PC-3 (cell line): ENCODE measurements around the gene IFNA7. TPM values are rescaled to one million over a fixed set of nuclear protein-coding genes. Genes with fewer than 3 reads are reported as not detected.
A peak's percentile ranks its signal among the peaks of the same experiment; 100 is the strongest.
"Not testable (repeated sequence)": the region's sequence is repeated elsewhere in the genome, so short reads cannot be mapped to it uniquely, and the experiment has no call there.

Experiments used
- ATAC-seq: fragments of 200-7000 bp; cut with Tn5 transposase; 2 replicates; pipeline ENCODE4 v1.9.1; 2020; ENCODE audit warnings: mild to moderate bottlenecking, moderate library complexity
- BruUV-seq: library from RNA; stranded (reverse); fragments of 400-500 nt; replicated peaks from 2 replicates; lab custom pipeline; 2021; lab: Mats Ljungman, UMichigan
- CTCF ChIA-PET: fragments of 300-600 bp; sonication (Branson Sonifier 250); formaldehyde crosslinking; loops from one replicate; lab custom pipeline; 2022; ENCODE audit warnings: antibody characterized with exemption; lab: Charles Lee
- POLR2A ChIA-PET: fragments of 300-600 bp; sonication (Branson Sonifier 250); formaldehyde crosslinking; loops from one replicate; lab custom pipeline; 2022; ENCODE audit warnings: antibody characterized with exemption; ENCODE audit not compliant: unreplicated experiment; lab: Charles Lee
- DNase-seq: peaks from one replicate; pipeline ENCODE4 v3.0.0-alpha.2; 2015
- H2AFZ ChIP-seq: fragments of 300-600 bp; sonication (generic); 2 replicates; pipeline ENCODE4 v1.6.0; 2016; ENCODE audit warnings: antibody characterized with exemption, low read length
- H3F3A ChIP-seq: fragments of 300-600 bp; sonication (generic); one replicate; pipeline ENCODE4 v1.6.0; 2017; ENCODE audit warnings: antibody characterized with exemption, low read length, control low read depth, mild to moderate bottlenecking; ENCODE audit not compliant: unreplicated experiment
- H3K27ac ChIP-seq: fragments of 300-600 bp; sonication (generic); 2 replicates; pipeline ENCODE4 v1.5.1; 2016; ENCODE audit warnings: mild to moderate bottlenecking, low read length
- H3K27me3 ChIP-seq: fragments of 300-600 bp; sonication (generic); 2 replicates; pipeline ENCODE4 v1.6.1; 2016; ENCODE audit warnings: low read length, mixed read lengths
- H3K36me3 ChIP-seq: fragments of 300-600 bp; sonication (generic); 2 replicates; pipeline ENCODE4 v1.6.1; 2016; ENCODE audit warnings: low read depth, mixed run types, low read length, mixed read lengths
- H3K4me1 ChIP-seq: fragments of 300-600 bp; sonication (generic); 2 replicates; pipeline ENCODE4 v1.5.1; 2016; ENCODE audit warnings: low read length; ENCODE audit not compliant: insufficient read depth
- H3K4me2 ChIP-seq: fragments of 300-600 bp; sonication (generic); 2 replicates; pipeline ENCODE4 v1.6.0; 2016; ENCODE audit warnings: low read length
- H3K4me3 ChIP-seq: fragments of 300-600 bp; sonication (generic); 2 replicates; pipeline ENCODE4 v1.5.1; 2016; ENCODE audit warnings: mild to moderate bottlenecking, low read length, mixed read lengths
- H3K79me2 ChIP-seq: fragments of 300-600 bp; sonication (generic); 2 replicates; pipeline ENCODE4 v1.6.1; 2017; ENCODE audit warnings: low read length, mixed read lengths
- H3K9ac ChIP-seq: fragments of 300-600 bp; sonication (generic); 2 replicates; pipeline ENCODE4 v1.6.0; 2016; ENCODE audit warnings: mild to moderate bottlenecking, low read length
- H3K9me2 ChIP-seq: fragments of 300-600 bp; sonication (generic); replicated peaks from 2 replicates; pipeline ENCODE4 v1.6.1; 2016; ENCODE audit warnings: mixed run types, low read length, mixed read lengths
- H3K9me3 ChIP-seq: fragments of 300-600 bp; sonication (generic); 2 replicates; pipeline ENCODE4 v1.6.1; 2016; ENCODE audit warnings: low read length, mixed read lengths
- H4K20me1 ChIP-seq: fragments of 300-600 bp; sonication (generic); 2 replicates; pipeline ENCODE4 v1.6.1; 2016; ENCODE audit warnings: low read length, mixed read lengths
- CTCF ChIP-seq: fragments of 300-600 bp; sonication (generic); conservative IDR thresholded peaks from 2 replicates; pipeline ENCODE4 v1.5.1; 2017; ENCODE audit warnings: antibody characterized with exemption, low read depth, mild to moderate bottlenecking, low read length
- intact Hi-C: fragments of 100-400 bp; cut with micrococcal nuclease; formaldehyde crosslinking; loops from 2 replicates; pipeline ENCODE4 v1.9.0; 2023
- total RNA-seq: library from RNA; depleted of rRNA; stranded (reverse); fragments of >200 nt; gene quantifications from 2 replicates; pipeline ENCODE4 v1.2.3, GENCODE V29; 2014

IFNA7 gene
- total RNA-seq, 1 experiment from 2014 or later = not detected

- POLR2A ChIA-PET, H3K4me3 ChIP-seq, H3K4me2 ChIP-seq, H3K36me3 ChIP-seq, H3K27ac ChIP-seq, H2AFZ ChIP-seq, H3K4me1 ChIP-seq, H3K9me3 ChIP-seq, H3K9me2 ChIP-seq, H3K9ac ChIP-seq, H3K27me3 ChIP-seq, intact Hi-C loops, H3F3A ChIP-seq, H3K79me2 ChIP-seq, H4K20me1 ChIP-seq, BruUV-seq: not testable (repeated sequence)
- CTCF ChIA-PET = interaction anchor here (0.6 to 0.9 kb wide), 3 partner anchors 12 to 239 kb away, joined by 4 to 6 read pairs (median 5); no protein-coding TSS in a partner anchor
- peak; percentile 86 for ATAC-seq
- DNase-seq = peak; percentile 42
- peak; percentile 56 for TF ChIP-seq CTCF
Measured at GRCh38 chr9:21194867-21195776, 6.9 kb downstream of the IFNA7 start.

- BruUV-seq, DNase-seq, ATAC-seq, H3K27ac ChIP-seq, H3K36me3 ChIP-seq, H3K9me3 ChIP-seq, H3K4me3 ChIP-seq, H3K4me2 ChIP-seq, H3K9ac ChIP-seq, H4K20me1 ChIP-seq, H3K4me1 ChIP-seq, H3K79me2 ChIP-seq, POLR2A ChIA-PET, intact Hi-C loops, H3F3A ChIP-seq, H3K9me2 ChIP-seq, H2AFZ ChIP-seq, H3K27me3 ChIP-seq, CTCF ChIA-PET: not testable (repeated sequence)
Measured at GRCh38 chr9:21187487-21187886, 14.5 kb downstream of the IFNA7 start, which contains the start of gene IFNA4. Gene IFNA4 (minus strand): TSS chr9:21187587. CDS start chr9:21187531, 56 bp downstream.

GRCh38 chr9:21182810-21183736 lies 18.9 kb downstream of the IFNA7 start:
- ATAC-seq (peak; percentile 63), DNase-seq (peak; percentile 32)
- CTCF ChIA-PET = interaction anchor here (0.6 to 1.2 kb wide), 4 partner anchors 12 to 116 kb away, joined by 3 to 5 read pairs (median 5); no protein-coding TSS in a partner anchor
- H3K9me3 ChIP-seq, H3K36me3 ChIP-seq, H2AFZ ChIP-seq, BruUV-seq, H3K27ac ChIP-seq, H3K27me3 ChIP-seq, H3K79me2 ChIP-seq, H3K9ac ChIP-seq, H3K4me1 ChIP-seq, intact Hi-C loops, H3K4me2 ChIP-seq, H3K9me2 ChIP-seq, H3F3A ChIP-seq, H4K20me1 ChIP-seq, H3K4me3 ChIP-seq, POLR2A ChIA-PET: not testable (repeated sequence)
- peak; percentile 56 for TF ChIP-seq CTCF
